AG04449 (cell line): ENCODE data around the gene FRMD4A.
"Not testable (repeated sequence)": the region's sequence is repeated elsewhere in the genome, so short reads cannot be mapped to it uniquely, and the experiment has no call there.

Experiments used
- CTCF ChIA-PET: fragments of 350-600 bp; formaldehyde crosslinking; extraction: SDS; loops from one replicate; lab custom pipeline; 2021; ENCODE audit warnings: antibody characterized with exemption; lab: Yijun Ruan, JAX
- POLR2A ChIA-PET: fragments of 400-600, 350-600 bp; formaldehyde crosslinking; extraction: SDS; loops from one replicate; lab custom pipeline; 2020; ENCODE audit warnings: antibody characterized with exemption, inconsistent platforms; lab: Yijun Ruan, JAX
- DNase-seq: peaks from one replicate; pipeline ENCODE4 v3.0.0-alpha.2; 2010; ENCODE audit warnings: low read depth, low spot score
- H3K4me3 ChIP-seq: 2 replicates; pipeline ENCODE4 v1.5.1; 2011; ENCODE audit warnings: low read depth, mild to moderate bottlenecking, control low read depth, low read length
- CTCF ChIP-seq: IDR thresholded peaks from one replicate; pipeline ENCODE4 v1.5.1; 2011; ENCODE audit warnings: mild to moderate bottlenecking, moderate library complexity, low read length, control low read depth, inconsistent platforms; ENCODE audit not compliant: insufficient read depth; ENCODE audit errors: missing control alignments

FRMD4A gene

GRCh38 chr10:13960603-13961002, 370.1 kb downstream of the FRMD4A start:
- ChIA-PET POLR2A (interaction anchor here (0.9 to 1.1 kb wide), 2 partner anchors 11 to 37 kb away, joined by 4 read pairs; no protein-coding TSS in a partner anchor), CTCF (interaction anchor here (0.9 to 2.4 kb wide), 7 partner anchors 10 to 177 kb away, joined by 3 to 7 read pairs (median 4); no protein-coding TSS in a partner anchor)
- H3K4me3 ChIP-seq = no peak overlapping the region
- DNase-seq = no peak
- no peak for TF ChIP-seq CTCF

GRCh38 chr10:13959443-13960359, 371.0 kb downstream of the FRMD4A start:
- no peak for DNase-seq
- H3K4me3 ChIP-seq = no peak overlapping the region
- POLR2A ChIA-PET = no interaction called here
- TF ChIP-seq CTCF = no peak
- CTCF ChIA-PET = interaction anchor here (0.9 to 2.4 kb wide), 3 partner anchors 9 to 134 kb away, joined by 3 to 7 read pairs (median 6); no protein-coding TSS in a partner anchor

DNA sequence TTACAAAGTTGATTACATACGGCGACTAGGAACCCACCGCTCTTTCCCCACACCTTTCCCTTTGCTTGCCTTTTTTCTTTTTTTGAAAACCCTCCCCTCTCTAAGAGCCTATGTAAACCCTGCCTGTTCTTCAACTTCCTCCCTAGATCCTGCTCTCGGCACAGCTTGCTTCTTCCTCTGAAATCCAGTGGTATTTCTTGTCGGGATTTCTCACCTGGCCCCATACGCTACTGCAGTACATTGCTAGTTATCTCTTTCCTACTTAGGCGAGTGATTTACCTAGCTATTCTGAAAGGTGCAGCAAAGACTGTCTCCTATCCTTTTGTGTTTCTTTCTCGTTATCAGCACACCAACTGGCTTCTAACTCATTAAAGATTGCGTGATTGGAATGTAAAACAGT, 372.9 kb downstream of the FRMD4A start:
- CTCF ChIA-PET = no interaction called here
- no peak overlapping the region for H3K4me3 ChIP-seq
- no peak for DNase-seq
- POLR2A ChIA-PET = interaction anchor here (0.6 kb wide), 1 partner anchor 20 kb away, joined by 3 read pairs; no protein-coding TSS in a partner anchor
- no peak for TF ChIP-seq CTCF

- no peak overlapping the region for H3K4me3 ChIP-seq
- TF ChIP-seq CTCF = peak; percentile 49
- POLR2A ChIA-PET = no interaction called here
- CTCF ChIA-PET = interaction anchor here (2.1 kb wide), 1 partner anchor 11 kb away, joined by 6 read pairs; no protein-coding TSS in a partner anchor
- no peak for DNase-seq
Observed at GRCh38 chr10:13956826-13957225, 373.9 kb downstream of the FRMD4A start.

DNA sequence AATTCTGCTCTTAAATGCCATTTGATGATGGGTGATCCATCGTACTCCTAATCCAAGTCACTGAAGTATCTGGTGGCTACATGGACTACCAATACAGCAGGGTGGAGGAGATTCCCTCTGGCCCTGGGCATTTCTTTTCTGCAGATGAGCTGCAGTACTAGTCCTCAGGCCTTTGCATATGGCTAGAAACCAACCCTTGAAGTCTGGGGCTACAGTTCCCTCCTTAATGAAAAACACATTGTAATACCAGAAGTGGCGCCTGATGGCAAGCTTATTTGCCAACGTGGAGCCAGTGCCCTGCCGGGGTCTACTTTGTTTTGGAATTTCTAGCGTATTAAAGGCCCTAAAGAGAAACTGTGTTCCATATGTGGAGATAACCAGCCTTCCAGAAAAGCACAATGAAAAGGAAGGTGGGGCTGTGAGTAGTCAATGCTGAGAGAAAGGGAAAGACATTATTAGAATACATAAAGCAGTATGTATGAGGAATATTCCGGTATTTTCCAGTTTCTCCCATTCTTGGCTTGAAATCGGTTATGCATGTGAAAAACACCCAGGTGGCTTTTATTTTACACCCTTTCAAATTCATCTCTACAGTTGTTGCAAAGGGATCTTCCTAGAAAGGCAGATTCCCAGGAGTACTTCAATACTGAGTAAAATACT, 375.2 kb downstream of the FRMD4A start:
- no peak for DNase-seq
- ChIA-PET POLR2A (no interaction called here), CTCF (interaction anchor here (1.4 to 2.1 kb wide), 2 partner anchors 10 to 136 kb away, joined by 3 to 6 read pairs; no protein-coding TSS in a partner anchor)
- no peak for TF ChIP-seq CTCF
- H3K4me3 ChIP-seq = no peak overlapping the region

- DNase-seq, H3K4me3 ChIP-seq, POLR2A ChIA-PET, CTCF ChIA-PET: not testable (repeated sequence)
Observed at GRCh38 chr10:13954195-13954594, 376.5 kb downstream of the FRMD4A start.
